ENCODE results near the gene ANKMY1.

The ANKMY1 gene

DNA sequence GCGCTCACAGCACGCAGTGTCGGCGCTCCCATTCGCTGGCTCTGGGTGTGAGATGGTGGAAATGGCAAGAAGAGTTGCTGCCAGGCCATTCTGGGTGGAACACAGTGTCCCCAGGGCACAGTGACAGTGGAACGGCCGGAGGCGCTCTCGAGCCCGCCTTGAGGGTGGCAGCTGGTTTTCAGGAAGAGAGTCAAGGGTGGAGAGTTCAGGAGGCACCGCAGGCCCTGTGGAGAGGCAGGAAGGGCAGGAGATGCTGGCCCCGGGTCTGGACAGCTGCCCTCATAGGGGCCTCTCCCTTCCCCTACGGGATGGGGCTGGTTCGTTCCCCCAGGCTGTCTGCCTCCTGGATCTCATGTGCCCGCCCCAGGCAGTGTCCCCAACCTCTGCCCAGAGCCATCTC, 109.9 kb downstream of the ANKMY1 start:
- DNase-seq, result no peak
- ATAC-seq, result no peak

DNA sequence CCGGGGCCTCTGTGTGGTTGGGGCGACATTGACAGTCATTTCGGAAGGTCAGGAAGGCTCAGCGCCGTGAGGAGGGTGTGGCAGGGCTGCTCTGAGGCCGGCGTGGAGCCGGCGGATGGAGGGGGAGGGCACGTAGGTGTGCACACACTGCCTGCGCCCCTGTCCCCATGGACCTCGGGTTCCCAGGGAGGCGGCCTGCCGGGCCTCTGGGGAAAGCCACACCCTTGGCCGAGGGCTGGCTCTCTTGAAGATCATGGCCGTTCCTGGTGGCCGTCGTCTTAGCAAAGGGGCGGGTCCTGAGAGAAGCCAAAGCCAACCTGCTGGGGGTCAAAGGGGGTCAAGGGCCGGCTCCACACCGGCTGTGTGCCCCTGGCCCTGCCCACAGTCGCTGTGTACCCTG, 110.5 kb downstream of the ANKMY1 start:
- no peak for ATAC-seq
- DNase-seq, result no peak

DNA sequence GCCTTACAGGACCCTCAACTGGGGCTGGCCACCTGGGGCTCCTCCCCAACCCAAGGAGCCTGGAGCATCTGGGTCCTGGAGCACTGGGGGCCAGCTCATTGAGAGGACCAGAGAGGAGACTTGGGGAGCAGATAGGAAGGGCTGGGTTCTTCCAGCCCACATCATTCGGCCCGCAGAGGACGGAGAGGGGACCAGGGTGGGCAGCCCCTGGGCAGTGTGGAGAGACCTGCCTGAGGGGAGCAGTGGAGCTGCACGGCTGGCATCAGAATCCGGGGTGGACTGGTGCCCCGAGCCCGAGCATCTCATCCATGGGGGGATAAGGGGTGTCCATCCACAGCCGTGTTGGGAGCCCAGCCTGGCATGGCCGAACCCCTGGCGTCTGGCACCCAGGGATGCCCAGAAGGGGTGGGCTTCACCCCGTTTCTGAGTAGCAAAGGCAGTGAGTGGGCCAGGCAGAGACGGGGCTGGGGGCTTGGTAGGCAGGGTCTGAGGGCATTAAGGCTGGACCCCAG, 111.1 kb downstream of the ANKMY1 start:
- DNase-seq (no peak), ATAC-seq (no peak)

DNA sequence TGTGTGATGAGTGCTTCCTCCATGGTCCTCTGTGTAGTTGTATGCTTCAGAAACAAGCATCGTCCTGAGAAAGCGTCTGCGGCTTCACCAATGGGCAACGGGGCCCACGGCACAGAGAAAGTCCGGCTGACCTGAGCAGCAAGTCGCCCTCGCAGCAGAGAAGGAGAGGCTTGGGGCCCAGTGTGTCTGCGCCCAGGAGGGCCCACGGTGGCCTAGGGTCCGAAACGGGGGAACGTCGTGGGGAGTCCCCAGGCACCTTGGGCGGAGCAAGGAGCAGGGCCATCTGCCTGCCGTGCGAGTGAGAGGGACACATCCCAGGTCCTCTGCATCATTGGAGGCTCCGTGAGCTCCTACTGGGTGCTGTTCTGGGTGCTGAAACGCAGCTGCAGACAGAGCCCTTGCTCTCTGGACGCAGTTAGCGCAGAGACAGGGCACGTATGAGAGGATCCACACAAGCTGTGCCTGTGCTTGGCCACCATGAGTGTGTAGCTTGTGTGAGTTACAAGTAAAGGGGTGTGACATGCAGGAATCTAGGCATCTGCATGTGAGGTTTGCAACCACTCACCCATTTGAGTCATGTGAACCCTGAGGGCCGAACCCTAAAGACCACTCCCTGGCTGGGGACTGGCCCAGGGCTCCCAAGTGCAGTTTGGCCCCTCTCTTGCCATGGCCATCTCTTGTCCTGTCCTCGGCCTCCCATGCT, 111.7 kb downstream of the ANKMY1 start:
- ATAC-seq (no peak), DNase-seq (no peak)

DNA sequence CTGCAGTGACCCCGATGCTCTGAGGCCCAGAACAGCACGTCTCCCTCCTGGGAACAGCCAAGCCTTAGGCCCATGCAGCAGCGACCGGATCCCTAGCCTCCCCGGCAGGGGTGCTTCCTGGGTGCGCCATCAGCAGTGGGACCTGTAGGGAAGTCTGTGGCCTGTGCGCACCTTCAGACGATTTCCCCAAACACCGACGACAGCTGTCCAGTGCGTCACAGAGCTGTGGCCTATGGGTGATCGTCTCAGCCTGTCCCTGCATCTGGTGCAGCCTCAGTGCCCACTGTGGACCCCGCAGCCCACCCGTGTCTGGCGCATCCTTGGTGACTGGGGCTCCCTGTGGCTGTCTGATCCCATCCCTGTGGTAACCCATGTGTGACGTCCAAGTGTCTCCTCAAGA, 113.3 kb downstream of the ANKMY1 start:
- no peak for ATAC-seq
- no peak for DNase-seq

DNA sequence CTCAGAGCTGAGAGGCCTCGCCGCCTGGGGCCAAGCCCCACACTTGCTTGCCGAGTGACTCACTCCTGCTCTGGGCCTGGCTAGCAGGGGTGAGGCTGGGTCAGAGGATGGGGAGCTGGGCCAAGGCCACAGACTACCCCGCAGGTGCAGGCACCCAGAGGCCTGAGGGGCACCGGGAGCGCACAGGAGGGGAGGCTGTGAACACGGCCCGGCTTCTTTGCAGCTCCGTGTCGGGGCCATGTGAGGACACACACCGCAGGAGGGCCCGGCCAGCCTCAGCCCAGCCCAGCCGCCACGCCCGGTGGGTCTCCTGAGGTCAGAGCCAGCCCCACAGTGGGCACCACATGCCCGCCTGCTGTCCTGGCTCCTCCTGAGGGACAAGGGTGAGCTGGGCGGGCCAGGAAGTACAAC, 113.9 kb downstream of the ANKMY1 start:
- ATAC-seq, result no peak
- DNase-seq, result no peak

DNA sequence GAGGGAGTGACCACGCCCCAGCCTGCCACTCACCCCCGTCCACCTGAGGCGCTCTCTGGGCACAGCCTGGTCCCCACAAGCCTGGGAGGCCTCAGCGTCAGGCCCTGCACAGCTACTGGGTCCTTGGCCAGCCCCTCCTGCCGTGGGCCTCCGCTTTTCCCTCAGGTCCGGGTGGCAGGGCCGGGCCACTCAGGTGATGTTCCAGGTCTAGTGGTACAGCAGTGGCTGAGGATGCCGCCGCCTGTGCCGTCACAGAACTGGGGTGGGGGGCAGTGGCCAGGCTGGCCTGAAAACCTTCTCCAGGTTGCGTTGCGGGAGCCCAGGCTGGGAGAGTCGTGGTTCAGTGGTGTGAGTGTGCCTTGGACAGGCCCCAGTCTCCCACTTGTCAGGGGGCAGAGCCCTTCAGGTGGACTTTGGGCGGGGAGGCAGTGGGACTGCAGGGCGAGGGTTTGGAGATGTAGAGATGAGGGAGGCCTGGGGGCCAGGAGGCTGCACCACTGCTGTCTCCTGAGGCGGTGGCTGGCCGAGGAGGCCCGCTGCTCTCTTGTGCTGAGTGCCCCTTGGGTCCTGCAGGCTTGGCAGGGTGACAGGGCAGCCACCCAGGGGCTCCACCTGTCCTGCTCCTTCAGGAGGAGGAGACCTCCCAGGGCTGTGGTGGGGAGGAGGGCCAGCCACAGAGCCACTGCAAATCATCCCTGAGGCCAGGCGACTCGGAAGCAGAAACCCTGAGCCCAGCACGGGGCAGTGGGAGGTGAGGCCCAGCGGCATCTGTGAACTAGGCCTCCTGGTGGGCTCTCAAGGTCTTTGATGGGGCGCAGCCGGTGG, 114.7 kb downstream of the ANKMY1 start:
- no peak for ATAC-seq

DNA sequence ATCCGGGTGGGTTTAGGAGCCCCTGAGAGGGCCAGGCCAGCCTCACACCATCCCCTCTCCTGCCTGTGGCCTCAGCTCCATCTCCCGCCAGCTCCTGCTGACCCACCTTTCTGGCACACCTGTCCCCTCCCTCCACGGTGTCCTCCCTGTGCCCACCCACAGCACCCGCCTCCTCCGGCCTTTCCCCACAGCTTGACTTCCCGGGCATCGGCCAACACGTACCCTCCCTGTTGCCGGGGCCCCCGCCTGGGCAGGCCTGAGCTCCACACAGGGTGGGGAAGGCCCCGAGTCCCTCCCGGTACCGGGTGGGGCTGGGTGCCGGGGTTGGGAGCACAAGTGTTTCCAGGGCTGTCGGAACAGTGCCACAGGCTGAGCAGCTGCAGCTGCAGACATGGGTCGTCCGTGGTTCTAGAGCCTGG, 115.8 kb downstream of the ANKMY1 start:
- ATAC-seq (no peak), DNase-seq (no peak)

More for the DNA sequence above, 114.7 kb downstream of the ANKMY1 start:
- no peak for DNase-seq

DNA sequence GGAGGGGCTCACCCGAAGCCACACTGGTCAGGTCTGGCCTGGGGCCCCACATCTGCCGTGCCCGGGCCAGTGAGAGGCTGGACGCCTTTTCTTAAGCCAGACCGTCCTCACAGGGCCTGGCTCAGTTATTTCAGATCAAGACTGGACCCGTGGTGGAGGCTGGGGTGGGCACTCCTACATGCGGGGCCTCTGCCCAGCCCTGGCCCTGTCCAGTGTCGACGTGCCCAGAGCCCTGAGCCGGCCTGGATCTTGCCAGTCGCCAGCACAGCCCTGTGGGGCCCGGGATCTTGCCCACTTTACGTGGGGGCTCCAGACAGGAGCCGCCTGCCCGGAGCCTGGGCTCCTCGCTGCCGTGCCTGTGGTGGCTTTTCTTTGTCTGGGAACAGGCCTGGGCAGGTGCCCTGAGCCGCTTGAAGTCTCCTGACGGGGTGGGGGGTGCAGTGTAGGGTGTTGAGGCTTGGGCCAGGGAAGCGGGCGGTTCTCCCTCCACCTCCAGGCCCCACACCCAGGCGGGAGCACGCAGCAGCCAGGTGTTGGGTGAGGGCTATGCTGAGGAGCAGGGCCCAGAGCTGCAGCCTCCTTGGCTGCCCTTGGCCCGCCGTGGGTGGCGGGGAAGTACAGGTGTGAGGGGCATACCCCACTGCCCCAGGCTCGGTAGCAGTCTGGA, 116.3 kb downstream of the ANKMY1 start:
- ATAC-seq (no peak), DNase-seq (no peak)

DNA sequence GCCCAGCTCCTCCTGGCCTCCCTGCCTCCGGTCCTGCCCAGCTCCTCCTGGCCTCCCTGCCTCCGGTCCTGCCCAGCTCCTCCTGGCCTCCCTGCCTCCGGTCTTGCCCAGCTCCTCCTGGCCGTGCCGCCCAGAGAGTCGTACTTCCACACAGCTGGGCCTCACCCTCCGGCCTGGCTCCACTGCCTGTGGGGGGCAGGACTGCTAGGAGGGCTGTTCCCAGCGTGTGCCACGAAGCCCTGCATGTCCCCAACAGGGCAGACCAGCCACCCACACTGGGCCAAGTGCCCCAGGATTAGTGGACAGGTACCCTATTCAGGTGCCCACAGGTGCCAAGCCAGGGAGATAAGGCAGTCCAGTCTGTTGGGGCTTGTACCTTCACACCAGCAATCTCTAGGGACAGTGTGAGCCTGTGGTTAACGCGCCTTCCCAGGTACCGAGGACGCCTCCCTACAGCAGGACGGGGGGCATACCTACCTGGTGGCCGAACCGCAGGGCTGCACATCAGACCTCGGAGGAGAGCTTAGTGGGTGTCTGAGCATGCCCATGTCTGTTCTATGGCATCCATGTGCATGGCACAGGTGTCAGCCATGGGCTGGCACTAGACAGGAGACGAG, 117.0 kb downstream of the ANKMY1 start:
- no peak for ATAC-seq
- no peak for DNase-seq

DNA sequence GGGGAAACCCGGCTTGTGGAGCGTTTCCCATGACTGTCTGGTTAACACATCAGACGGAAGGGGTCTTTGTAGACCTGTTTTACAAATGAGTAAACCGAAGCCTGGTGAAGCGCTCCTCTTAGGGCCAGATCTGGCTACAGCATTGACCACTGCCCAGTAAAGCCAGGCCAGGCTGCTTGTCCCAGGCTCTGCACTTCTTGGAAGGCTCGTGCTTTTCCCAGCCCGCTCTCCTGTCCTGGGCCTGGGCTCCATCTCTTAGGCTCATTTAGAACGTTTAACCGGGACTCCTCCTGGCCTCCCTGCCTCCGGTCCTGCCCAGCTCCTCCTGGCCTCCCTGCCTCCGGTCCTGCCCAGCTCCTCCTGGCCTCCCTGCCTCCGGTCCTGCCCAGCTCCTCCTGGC, 117.5 kb downstream of the ANKMY1 start:
- DNase-seq (no peak), ATAC-seq (no peak)

DNA sequence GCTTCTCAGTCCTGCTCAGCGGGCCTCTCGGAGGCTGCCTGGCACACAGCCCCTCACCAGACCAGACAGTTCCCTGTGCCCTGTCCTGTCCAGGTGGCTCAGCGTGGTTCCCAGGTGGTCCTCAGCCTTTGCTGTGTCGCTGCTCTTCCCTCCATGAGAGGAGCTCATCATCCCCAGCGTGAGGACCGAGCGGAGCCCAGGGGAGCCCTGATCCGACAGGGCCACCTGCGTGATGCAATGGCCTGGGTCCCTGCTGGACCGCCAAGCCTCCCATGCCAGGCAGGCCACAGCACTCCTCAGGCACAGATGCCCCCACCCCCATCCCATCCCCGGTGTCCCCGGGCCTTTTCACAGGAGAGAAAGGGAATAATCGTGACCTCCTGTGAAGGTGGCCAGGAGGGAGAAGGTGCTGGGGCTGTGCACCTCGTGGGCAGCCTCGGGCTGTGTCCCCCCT, 118.1 kb downstream of the ANKMY1 start:
- DNase-seq, result no peak
- no peak for ATAC-seq

DNA sequence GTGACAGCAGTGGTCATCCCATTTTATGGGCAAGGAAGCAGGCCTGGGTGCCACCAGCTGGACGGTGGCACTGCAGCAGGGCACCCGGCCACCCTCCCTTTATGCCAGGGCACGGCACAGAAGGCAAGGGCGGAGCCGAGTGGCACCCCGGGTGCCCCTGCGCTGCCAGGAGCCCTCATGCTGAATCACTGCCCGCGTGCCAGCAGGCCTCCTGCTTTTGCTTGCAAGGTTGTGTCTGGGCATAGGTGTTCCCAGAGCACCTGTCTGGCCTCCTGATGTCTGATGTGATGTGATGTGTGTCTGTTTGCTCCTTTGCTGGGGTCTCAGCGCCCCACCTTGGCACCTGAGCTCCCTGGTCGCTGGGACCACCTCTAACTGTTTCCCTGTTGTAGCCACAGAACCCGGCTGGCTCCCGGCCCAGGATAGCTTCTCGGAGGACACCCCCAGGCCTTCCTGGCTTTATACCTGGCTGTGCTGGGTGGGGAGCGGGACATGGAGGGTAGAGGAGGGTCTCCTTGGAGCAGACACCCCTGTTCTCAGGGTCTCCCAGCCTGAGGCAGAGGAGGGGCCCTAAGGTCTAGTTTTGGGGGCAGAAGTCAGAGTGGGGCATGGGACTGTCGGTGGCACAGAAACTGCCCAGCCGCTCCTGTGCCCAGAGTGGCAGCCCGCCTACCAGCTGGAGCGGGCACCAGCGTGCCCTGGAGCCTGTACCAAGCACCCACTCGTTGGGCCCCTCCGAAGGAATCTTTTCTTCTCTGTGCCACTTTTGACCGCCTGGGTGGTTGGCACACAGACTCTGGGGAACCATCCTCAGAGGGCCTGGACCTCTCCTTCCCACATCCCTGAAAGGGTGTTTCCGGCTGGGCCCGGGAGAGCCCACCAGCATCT, 118.7 kb downstream of the ANKMY1 start:
- no peak for ATAC-seq

DNA sequence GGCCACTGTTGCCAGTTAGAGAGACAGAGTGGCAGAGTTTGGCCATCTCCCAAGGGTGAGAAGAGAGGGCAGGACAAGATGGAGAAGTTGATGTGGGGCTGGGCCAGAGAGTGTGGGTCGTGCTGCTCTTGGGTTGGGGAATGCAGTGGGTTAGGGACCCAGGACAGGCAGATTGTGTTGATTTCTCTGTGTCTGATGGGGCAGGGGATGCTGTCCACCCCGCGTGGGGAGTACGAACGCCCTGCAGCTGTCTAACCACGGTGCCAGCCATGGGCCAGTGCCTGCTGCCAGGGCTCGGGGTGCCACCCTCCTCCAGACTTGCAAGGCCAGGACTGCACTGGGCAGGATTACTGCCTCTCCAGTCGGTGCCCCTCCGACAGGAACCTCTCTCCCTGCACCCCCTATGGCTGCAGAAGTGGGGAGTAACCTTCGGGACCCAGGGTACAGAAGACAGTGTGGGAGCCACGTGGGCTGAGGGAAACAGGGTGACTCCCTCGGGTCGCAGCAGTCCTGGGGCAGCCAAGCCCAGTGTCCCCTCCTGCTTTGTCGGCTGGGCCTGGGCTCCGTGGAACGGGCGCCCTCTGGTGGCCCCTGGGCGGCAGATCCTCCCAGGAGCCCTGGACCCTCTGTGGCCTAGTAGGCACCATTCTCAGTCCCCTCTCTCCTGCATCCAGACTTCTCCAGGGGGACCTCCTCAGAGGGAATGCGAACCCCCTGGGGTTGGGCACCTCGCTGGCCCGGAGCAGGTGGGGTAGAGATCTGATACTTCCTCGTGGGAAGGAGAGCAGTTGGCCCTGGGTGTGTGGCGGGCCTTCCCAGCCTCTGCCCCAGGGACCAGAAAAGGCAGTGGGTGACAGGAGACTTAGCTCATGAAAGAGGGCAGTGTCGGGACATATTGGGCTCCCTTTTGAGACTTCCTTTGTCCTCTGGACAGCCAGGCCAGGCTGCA, 119.7 kb downstream of the ANKMY1 start:
- ATAC-seq, result peak; percentile 37
- peak; percentile 75 for DNase-seq

More for the DNA sequence above, 118.7 kb downstream of the ANKMY1 start:
- DNase-seq, result no peak

DNA sequence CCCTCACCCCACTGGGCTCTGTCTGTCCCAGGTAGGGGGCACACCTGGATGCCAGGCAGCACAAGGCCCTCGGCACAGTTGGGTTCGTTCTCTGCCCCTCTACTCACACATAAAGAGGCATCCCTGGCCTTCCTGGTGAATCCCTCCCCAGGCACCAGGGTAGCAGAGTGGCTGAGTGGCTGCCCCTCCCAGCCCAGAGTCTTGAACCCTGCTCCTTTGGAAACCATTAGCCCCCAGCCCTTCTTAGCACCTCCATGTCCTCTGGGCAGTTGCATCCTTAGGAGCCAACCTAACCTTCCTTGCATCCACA, 120.3 kb downstream of the ANKMY1 start:
- no peak for DNase-seq
- ATAC-seq, result no peak

DNA sequence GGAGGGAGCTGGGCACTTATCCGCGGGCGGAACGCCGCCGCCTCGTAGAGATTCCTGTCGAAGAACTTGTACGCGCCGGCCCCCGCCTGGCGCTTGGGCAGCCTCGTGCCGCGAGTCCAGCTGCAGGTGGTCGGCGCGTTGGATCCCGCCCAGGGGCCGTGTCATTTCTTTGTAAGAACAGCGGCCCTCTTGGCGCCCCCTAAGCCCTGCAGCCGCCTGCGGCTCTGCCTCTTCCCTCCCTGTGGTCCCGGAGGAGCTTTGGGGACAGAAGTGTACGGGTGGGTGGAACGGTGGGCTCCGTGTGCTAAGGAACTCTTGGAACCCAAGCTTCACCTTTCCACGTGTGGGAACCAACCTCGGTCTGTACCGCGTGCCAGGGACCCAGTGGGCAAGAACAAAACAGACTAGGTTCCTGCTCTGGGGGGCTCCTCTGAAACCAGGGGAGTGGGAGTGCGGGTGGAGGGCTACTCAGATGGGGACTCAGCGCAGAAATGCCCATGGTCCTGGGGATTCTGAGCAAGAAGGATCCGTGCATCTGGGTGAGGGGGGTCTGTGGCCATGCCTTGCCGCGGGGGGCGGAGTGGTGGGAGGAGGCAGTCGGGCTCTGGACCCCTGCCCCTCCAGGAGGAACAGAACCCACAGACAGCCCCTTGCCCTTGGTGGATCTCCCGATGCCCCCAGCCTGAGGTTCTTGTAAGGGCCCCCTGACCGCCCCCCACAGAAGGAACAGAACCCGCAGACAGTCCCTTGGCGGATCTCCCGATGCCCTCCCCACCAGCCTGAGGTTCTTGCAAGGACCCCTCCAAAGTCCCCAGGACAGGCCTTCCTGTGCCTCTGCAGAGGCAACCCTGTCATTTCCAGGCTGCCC, 120.9 kb downstream of the ANKMY1 start:
- no peak for DNase-seq

DNA sequence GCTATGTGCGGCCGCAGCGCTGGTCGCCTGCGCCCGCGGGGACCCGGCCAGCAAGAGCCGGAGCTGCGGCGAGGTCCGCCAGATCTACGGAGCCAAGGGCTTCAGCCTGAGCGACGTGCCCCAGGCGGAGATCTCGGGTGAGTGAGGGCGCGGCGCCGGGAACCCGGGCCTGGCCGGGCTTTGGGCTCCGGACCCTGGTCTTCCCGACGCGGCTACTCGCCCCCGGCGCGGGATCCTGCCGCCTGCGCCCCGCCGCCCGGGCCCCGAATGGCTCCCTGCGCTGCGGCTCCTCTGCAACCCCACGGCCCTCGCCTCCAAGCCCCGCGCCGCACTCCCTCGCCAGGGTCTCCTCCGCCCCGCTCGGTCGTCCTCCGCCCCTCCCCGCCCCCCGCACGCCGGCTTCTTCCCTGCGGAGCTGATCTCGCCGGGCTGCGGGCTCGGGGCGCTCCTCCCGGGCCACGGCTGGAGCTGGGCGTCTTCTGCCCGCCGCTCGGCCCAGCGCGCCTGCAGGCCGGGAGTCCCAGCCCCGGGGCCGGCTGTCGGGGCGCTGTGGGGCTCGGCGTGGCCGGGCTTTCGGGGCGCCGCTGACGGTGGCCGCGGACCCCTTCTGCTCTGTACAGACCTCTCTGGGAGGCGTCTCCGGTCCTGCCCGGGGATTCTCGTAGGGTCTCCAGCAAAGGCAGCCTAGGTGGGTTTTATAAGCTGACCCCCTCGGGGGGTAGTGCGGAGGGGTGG, 121.7 kb downstream of the ANKMY1 start:
- ATAC-seq, result peak; percentile 2

More for the DNA sequence above, 120.9 kb downstream of the ANKMY1 start:
- ATAC-seq, result no peak

DNA sequence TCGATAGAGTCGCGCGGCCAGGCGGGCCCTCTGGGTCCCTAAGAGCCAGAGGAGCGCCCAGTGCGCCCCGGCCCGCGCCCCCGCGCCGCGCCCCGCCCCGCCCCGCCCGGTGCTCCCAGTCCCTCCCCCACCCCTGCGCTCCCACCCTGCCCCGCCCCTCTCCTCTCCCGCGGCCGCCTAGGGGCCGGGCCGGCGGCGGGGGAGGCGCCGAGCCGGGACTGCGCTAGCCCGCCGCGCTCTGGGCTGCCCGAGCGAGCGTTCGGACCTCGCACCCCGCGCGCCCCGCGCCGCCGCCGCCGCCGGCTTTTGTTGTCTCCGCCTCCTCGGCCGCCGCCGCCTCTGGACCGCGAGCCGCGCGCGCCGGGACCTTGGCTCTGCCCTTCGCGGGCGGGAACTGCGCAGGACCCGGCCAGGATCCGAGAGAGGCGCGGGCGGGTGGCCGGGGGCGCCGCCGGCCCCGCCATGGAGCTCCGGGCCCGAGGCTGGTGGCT, 122.3 kb downstream of the ANKMY1 start, which contains the start of gene GPC1:
GPC1 (plus strand) TSS at position 207 of the 491 bp plus-strand sequence; CDS start at position 463, 256 bp downstream.
- peak; percentile 61 for DNase-seq

More for the DNA sequence above, 121.7 kb downstream of the ANKMY1 start:
- peak; percentile 27 for DNase-seq

More for the DNA sequence above, 122.3 kb downstream of the ANKMY1 start, which contains the start of gene GPC1:
- peak; percentile 53 for ATAC-seq
